SK-N-SH treated with all-trans-retinoic acid at 6 μM for 48 hours (cell line): ENCODE data around the gene FAM153A.
"Not testable (repeated sequence)": the region's sequence is repeated elsewhere in the genome, so short reads cannot be mapped to it uniquely, and the experiment has no call there.

Experiments used
- CREB5 ChIP-seq: fragments of 250-450 bp; sonication (Bioruptor Pico); IDR thresholded peaks from 2 replicates; pipeline ENCODE4 v1.5.1; 2020; ENCODE audit warnings: low read depth, mild to moderate bottlenecking, moderate library complexity
- CSDC2 ChIP-seq: fragments of 250-450 bp; sonication (Bioruptor Pico); IDR thresholded peaks from 2 replicates; pipeline ENCODE4 v1.5.0; 2020; ENCODE audit warnings: mild to moderate bottlenecking, moderate library complexity
- CSRNP3 ChIP-seq: fragments of 250-450 bp; sonication (Bioruptor Pico); IDR thresholded peaks from 2 replicates; pipeline ENCODE4 v1.5.1; 2021; ENCODE audit warnings: mild to moderate bottlenecking, moderate library complexity
- ISL1 ChIP-seq: fragments of 250-450 bp; sonication (Bioruptor Pico); IDR thresholded peaks from 2 replicates; pipeline ENCODE4 v2.1.2; 2022; ENCODE audit warnings: mild to moderate bottlenecking, moderate library complexity
- PATZ1 ChIP-seq: fragments of 250-450 bp; sonication (Bioruptor Pico); IDR thresholded peaks from 2 replicates; pipeline ENCODE4 v1.8.0; 2020; ENCODE audit warnings: mild to moderate bottlenecking, moderate library complexity, borderline replicate concordance
- TSHZ2 ChIP-seq: fragments of 250-450 bp; sonication (Bioruptor Pico); IDR thresholded peaks from 2 replicates; pipeline ENCODE4 v1.5.0; 2020; ENCODE audit warnings: mild to moderate bottlenecking, moderate library complexity
- ZFP3 ChIP-seq: fragments of 250-450 bp; sonication (Bioruptor Pico); IDR thresholded peaks from 2 replicates; pipeline ENCODE4 v1.5.0; 2020; ENCODE audit warnings: mild to moderate bottlenecking, moderate library complexity
- ZFP30 ChIP-seq: fragments of 450-650 bp; formaldehyde crosslinking; IDR thresholded peaks from 2 replicates; pipeline ENCODE4 v1.5.0; 2022; ENCODE audit warnings: mild to moderate bottlenecking, moderate library complexity
- ZNF8 ChIP-seq: fragments of 450-650 bp; formaldehyde crosslinking; IDR thresholded peaks from 2 replicates; pipeline ENCODE4 v1.5.0; 2020; ENCODE audit warnings: mild to moderate bottlenecking, moderate library complexity

- TF ChIP-seq ZFP30 (CRISPR knock-in tag); PATZ1 (CRISPR knock-in tag); TSHZ2 (CRISPR knock-in tag); ISL1 (CRISPR knock-in tag); ZFP3; CSDC2 (CRISPR knock-in tag); CSRNP3 (CRISPR knock-in tag); ZNF8; CREB5 (CRISPR knock-in tag): not testable (repeated sequence)
These were observed 49.6 kb upstream of the FAM153A start for GRCh38 chr5:177832287-177832686.
